HG03064 (cell line): ENCODE results near the gene ULBP1.
"Not testable (repeated sequence)": the region's sequence is repeated elsewhere in the genome, so short reads cannot be mapped to it uniquely, and the experiment has no call there.

Experiments used
- ATAC-seq: cut with Tn5 transposase; IDR thresholded peaks from one replicate; pipeline ENCODE4 v1.9.1; 2021; ENCODE audit warnings: low read depth; ENCODE audit not compliant: unreplicated experiment

The ULBP1 gene

DNA sequence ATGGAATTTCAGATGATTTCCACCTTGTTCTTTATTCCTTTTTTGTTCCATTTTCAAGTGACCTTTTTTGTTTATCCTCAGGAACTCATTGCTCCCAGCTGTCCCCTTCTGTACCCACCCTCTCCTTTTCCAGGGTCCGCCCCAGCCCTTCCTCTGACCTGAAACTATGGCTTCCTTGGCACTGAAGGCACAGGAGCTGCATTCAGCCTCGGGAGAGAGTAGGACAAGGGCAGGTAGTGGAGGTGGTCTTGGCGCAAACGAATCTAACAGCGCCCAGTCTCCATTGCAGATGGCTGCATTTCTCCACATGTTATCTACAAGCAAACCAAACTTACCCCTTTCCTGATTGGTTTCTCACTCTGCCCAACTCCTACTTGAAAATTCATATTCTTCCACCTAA, 30.7 kb upstream of the ULBP1 start:
- no peak for ATAC-seq

GRCh38 chr6:149933461-149933860, 30.3 kb upstream of the ULBP1 start:
- ATAC-seq, result no peak

DNA sequence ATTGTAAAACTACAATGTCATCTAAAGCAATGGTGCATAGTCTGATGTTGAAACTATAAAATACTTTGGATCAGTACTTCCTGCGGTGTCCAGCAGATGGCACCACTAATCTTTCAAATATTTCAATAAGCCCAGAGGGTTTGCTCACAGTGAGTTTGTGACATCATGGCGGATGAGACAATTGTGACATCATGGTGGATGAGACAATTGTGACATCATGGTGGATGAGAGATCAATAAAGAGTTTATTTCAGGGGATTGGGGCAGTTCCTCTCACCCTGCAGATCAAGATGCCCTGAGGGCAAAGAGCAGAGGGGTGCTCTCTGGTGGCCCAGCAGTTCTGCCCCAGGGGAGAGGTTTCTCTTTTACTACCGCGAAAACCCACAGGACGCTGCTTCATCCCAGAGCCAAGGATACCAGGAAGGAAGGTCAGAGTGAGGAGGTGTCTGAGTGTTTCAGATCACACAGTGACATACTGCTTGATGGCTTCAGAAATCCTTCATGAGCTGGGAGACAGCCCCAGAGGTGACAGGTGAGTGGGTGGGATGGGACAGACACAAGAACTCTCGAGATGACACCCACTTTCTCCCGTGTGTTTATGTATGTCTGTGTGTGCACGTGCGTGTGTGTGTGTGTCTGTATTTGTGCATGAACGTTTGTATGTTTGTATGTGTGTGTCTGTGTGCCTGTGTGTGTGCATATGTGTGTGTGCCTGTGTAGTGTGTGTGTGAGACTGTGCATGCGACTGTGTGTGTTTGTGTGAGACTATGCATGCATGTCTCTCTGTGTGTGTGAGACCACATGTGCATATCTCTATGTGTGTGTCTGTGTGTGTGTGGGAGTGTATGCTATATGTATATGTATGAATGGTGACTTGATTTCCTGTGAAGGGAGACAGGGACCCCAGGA, 29.2 kb upstream of the ULBP1 start:
- ATAC-seq, result no peak

DNA sequence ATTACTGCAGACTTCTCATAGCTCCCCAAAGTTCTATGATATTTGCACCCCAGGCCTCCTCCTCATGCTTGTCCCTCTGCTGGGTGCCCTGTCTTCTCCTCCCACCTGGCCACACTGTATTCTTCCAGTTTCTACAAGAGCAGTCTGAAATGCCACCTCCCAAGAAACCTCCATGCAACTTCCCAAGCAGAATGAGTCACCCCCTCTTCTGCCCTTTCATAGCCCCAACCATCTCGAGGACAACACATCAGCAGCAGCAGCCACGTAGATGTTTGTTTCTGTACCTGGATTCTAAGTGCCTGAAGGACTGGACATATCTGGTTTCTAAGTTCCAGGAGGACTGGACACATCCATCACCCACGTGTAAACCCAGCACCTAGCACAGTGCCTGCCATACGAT, 28.5 kb upstream of the ULBP1 start:
- no peak for ATAC-seq

- no peak for ATAC-seq
Observed at GRCh38 chr6:149935668-149936067, 28.1 kb upstream of the ULBP1 start.

DNA sequence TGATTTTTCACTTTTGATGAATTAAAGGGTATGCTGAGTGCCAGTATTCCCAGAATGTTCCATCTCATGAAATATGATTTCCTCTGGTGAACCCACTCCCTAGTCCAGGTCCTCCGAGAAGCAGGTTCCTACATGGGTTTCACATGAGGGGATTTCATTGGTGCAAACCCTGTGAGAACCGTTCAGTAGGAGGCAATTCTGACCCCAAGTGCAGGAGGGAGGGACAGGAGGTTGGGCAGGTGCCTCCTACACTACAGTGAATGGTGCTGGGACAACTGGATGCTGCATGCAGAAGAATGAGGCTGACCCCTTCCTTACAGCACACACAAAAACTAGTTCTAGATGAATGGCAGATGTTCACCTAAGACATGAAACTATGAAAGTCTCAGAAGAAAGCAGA, 27.0 kb upstream of the ULBP1 start:
- ATAC-seq, result no peak

- not testable (repeated sequence) for ATAC-seq
Observed at GRCh38 chr6:149938013-149938570, 25.7 kb upstream of the ULBP1 start.

- ATAC-seq, result peak; percentile 74
Observed at GRCh38 chr6:149938571-149939355, 25.0 kb upstream of the ULBP1 start.

- ATAC-seq, result no peak
Observed at GRCh38 chr6:149939356-149939648, 24.4 kb upstream of the ULBP1 start.

GRCh38 chr6:149939909-149940671, 23.7 kb upstream of the ULBP1 start:
- no peak for ATAC-seq

- ATAC-seq, result no peak
Observed at GRCh38 chr6:149940672-149940982, 23.1 kb upstream of the ULBP1 start.

DNA sequence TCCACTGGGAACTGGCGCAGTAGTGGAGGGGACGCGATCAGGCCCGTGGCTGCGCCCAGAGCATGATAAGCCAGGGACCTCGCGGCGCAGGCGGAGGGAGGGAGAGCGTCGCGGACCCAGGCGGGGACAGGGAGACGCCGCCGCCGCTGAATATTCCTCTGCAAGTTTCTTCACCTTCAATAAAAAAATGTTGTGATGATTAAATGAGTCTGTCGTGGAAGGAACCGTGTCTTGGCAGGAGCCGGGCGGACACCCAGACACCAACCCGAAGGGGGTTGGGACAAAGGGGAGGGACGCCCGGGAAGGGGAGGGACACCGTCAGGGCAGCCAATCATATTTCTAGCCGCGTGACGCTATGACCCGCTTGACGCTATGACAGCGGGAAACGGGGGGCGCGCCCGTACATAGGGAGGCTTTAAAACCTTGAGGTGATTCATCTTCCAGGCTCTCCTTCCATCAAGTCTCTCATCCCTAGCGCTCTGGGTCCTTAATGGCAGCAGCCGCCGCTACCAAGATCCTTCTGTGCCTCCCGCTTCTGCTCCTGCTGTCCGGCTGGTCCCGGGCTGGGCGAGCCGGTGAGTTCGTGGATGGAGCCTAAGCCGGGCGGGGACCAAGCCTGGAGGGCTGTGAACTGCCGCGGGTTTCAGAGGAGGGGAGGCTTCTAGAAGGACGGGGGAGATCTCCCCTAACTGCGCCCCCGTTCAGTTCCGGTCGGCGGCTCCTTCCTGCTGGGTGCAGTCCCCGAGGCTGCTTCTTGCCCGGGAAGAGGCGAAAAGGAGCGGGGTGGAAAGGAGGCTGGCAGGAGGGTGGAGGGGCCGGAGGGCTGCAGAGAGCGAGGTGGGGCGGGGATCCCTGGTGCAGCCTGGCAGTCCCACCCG, 21.9 kb upstream of the ULBP1 start, which contains the start of gene ULBP2:
TSS of gene ULBP2 (plus strand) at position 432 of the 878 bp plus-strand sequence. CDS start at position 491, 59 bp downstream.
- ATAC-seq, result no peak

DNA sequence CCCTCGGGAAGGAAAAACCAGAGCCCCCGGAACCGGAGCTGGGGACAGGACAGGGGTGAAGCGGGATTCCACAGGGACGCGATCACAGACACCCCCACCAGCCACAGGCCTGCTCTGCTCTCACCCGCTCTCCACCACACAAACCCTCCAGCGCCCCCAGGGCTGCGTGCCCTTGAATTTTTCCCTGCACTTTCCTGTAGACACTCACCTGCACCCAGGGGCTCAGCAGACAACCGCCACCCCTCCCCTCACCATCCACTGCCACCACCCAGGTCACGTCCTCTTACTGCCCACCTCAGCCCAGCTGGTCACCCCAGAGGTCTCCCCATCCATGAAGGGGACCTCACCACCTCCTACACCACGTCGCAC, 21.3 kb upstream of the ULBP1 start:
- no peak for ATAC-seq

DNA sequence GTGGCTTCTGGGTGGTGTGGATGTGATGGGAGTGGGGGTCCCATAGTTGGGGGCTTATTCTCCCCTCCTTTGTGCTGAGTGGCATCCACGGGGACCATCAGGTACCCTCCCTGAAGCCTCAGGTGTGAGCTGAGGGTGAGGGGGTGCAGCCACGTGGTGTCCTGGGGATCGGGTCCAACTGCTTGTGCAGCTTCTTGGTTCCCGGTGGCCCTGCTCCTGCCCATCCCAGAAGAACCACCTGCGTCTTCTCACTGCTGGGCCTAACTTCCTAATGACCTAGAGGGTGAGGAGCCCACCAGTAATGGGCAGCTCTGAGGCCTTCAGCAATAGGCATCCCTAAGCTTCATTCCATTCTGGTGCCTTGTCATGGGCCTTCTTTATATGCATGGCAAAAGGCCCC, 20.4 kb upstream of the ULBP1 start:
- ATAC-seq, result not testable (repeated sequence)

DNA sequence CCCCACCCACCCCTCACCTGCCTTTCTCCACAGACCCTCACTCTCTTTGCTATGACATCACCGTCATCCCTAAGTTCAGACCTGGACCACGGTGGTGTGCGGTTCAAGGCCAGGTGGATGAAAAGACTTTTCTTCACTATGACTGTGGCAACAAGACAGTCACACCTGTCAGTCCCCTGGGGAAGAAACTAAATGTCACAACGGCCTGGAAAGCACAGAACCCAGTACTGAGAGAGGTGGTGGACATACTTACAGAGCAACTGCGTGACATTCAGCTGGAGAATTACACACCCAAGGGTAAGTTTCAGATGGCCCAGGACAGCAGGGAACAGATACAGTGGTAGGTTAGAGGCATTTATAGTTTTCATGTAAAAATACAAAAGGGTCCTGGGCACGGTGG, 18.5 kb upstream of the ULBP1 start:
- ATAC-seq, result not testable (repeated sequence)

DNA sequence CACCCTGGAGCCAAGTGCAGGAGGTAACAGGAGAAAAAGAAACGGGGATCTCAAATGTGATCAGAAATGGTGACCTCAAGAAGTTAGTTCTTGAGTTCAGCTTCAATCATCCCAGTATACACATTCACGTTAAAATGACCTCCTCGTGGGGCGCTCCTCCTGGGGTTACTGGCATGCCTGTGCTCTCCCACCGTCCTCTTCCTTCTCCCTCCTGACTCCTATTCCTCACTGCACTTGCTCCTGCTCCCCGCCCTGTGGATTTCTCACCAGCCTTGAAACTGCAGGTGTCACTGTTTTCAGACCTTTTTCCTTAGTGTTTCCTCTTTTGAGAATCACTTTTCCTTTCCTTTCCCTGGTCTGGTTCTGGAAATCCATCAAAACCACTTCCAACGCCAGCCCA, 17.1 kb upstream of the ULBP1 start:
- not testable (repeated sequence) for ATAC-seq

DNA sequence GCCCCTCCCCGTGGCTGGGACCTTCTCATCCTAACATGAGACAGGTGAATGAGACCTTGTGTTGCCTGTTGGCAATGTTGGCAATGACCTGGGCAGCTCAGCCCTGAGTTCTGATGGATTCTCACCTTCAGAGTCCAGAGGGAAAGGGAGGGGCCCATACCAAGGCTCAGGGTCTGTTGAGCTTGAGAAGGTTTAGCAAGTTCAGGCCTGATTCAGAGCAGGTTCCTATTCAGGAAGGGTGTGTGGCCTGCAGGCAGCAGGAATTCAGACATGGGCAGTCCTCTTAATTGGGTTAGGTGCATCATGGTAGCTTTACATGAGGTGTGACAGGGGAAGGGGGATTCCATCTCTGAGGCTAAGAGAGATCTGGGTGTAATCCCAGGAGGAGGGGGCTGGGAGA, 16.2 kb upstream of the ULBP1 start:
- ATAC-seq, result not testable (repeated sequence)

DNA sequence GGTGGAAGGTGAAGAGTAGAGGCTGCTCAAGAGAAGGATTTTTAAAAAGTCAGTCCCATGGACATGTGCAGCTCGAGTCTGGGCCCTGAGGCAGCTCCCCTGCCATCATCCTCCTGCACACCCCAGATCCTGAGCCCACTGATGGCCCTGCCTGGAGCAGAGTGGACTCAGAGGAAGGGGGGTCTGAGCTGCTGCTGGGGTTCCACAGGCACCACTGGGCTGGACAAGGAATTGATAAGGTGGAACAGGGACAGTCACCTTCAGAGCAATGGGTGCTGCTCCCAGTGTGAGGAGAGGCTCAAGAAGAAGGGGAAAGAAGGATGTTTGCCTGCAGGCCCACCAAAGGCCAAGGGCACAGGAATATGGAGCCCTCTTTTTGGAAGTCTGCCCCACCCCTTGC, 15.7 kb upstream of the ULBP1 start:
- ATAC-seq, result no peak

DNA sequence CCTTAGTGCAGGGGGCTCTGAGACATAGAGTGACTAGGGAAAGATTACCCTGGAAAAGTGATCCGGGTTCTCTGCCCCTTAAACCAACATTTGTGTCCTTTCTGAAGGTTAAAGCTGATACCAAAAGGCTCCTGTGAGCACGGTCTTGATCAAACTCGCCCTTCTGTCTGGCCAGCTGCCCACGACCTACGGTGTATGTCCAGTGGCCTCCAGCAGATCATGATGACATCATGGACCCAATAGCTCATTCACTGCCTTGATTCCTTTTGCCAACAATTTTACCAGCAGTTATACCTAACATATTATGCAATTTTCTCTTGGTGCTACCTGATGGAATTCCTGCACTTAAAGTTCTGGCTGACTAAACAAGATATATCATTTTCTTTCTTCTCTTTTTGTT, 15.1 kb upstream of the ULBP1 start:
- no peak for ATAC-seq

- no peak for ATAC-seq
Observed at GRCh38 chr6:149950423-149950822, 13.3 kb upstream of the ULBP1 start.
